PC-3 (cell line): ENCODE results near the gene ZFP3. TPM values are rescaled to one million over a fixed set of nuclear protein-coding genes. Genes with fewer than 3 reads are reported as not detected.

Experiments used
- ATAC-seq: fragments of 200-7000 bp; cut with Tn5 transposase; 2 replicates; pipeline ENCODE4 v1.9.1; 2020; ENCODE audit warnings: mild to moderate bottlenecking, moderate library complexity
- BruUV-seq: library from RNA; stranded (reverse); fragments of 400-500 nt; replicated peaks from 2 replicates; lab custom pipeline; 2021; lab: Mats Ljungman, UMichigan
- CTCF ChIA-PET: fragments of 300-600 bp; sonication (Branson Sonifier 250); formaldehyde crosslinking; loops from one replicate; lab custom pipeline; 2022; ENCODE audit warnings: antibody characterized with exemption; lab: Charles Lee
- POLR2A ChIA-PET: fragments of 300-600 bp; sonication (Branson Sonifier 250); formaldehyde crosslinking; loops from one replicate; lab custom pipeline; 2022; ENCODE audit warnings: antibody characterized with exemption; ENCODE audit not compliant: unreplicated experiment; lab: Charles Lee
- DNase-seq: peaks from one replicate; pipeline ENCODE4 v3.0.0-alpha.2; 2015
- H2AFZ ChIP-seq: fragments of 300-600 bp; sonication (generic); 2 replicates; pipeline ENCODE4 v1.6.0; 2016; ENCODE audit warnings: antibody characterized with exemption, low read length
- H3F3A ChIP-seq: fragments of 300-600 bp; sonication (generic); one replicate; pipeline ENCODE4 v1.6.0; 2017; ENCODE audit warnings: antibody characterized with exemption, low read length, control low read depth, mild to moderate bottlenecking; ENCODE audit not compliant: unreplicated experiment
- H3K27ac ChIP-seq: fragments of 300-600 bp; sonication (generic); 2 replicates; pipeline ENCODE4 v1.5.1; 2016; ENCODE audit warnings: mild to moderate bottlenecking, low read length
- H3K27me3 ChIP-seq: fragments of 300-600 bp; sonication (generic); 2 replicates; pipeline ENCODE4 v1.6.1; 2016; ENCODE audit warnings: low read length, mixed read lengths
- H3K36me3 ChIP-seq: fragments of 300-600 bp; sonication (generic); 2 replicates; pipeline ENCODE4 v1.6.1; 2016; ENCODE audit warnings: low read depth, mixed run types, low read length, mixed read lengths
- H3K4me1 ChIP-seq: fragments of 300-600 bp; sonication (generic); 2 replicates; pipeline ENCODE4 v1.5.1; 2016; ENCODE audit warnings: low read length; ENCODE audit not compliant: insufficient read depth
- H3K4me2 ChIP-seq: fragments of 300-600 bp; sonication (generic); 2 replicates; pipeline ENCODE4 v1.6.0; 2016; ENCODE audit warnings: low read length
- H3K4me3 ChIP-seq: fragments of 300-600 bp; sonication (generic); 2 replicates; pipeline ENCODE4 v1.5.1; 2016; ENCODE audit warnings: mild to moderate bottlenecking, low read length, mixed read lengths
- H3K79me2 ChIP-seq: fragments of 300-600 bp; sonication (generic); 2 replicates; pipeline ENCODE4 v1.6.1; 2017; ENCODE audit warnings: low read length, mixed read lengths
- H3K9ac ChIP-seq: fragments of 300-600 bp; sonication (generic); 2 replicates; pipeline ENCODE4 v1.6.0; 2016; ENCODE audit warnings: mild to moderate bottlenecking, low read length
- H3K9me2 ChIP-seq: fragments of 300-600 bp; sonication (generic); replicated peaks from 2 replicates; pipeline ENCODE4 v1.6.1; 2016; ENCODE audit warnings: mixed run types, low read length, mixed read lengths
- H3K9me3 ChIP-seq: fragments of 300-600 bp; sonication (generic); 2 replicates; pipeline ENCODE4 v1.6.1; 2016; ENCODE audit warnings: low read length, mixed read lengths
- H4K20me1 ChIP-seq: fragments of 300-600 bp; sonication (generic); 2 replicates; pipeline ENCODE4 v1.6.1; 2016; ENCODE audit warnings: low read length, mixed read lengths
- CTCF ChIP-seq: fragments of 300-600 bp; sonication (generic); conservative IDR thresholded peaks from 2 replicates; pipeline ENCODE4 v1.5.1; 2017; ENCODE audit warnings: antibody characterized with exemption, low read depth, mild to moderate bottlenecking, low read length
- EZH2 ChIP-seq: fragments of 300-600 bp; sonication (generic); IDR thresholded peaks from one replicate; pipeline ENCODE4 v1.6.1; 2017; ENCODE audit warnings: antibody characterized with exemption, mild to moderate bottlenecking, low read length; ENCODE audit not compliant: unreplicated experiment
- EZH2phosphoT487 ChIP-seq: fragments of 300-600 bp; sonication (generic); IDR thresholded peaks from 2 replicates; pipeline ENCODE4 v1.6.1; 2018; ENCODE audit warnings: mild to moderate bottlenecking, antibody characterized with exemption, low read length, borderline replicate concordance
- intact Hi-C: fragments of 100-400 bp; cut with micrococcal nuclease; formaldehyde crosslinking; loops from 2 replicates; pipeline ENCODE4 v1.9.0; 2023
- total RNA-seq: library from RNA; depleted of rRNA; stranded (reverse); fragments of >200 nt; gene quantifications from 2 replicates; pipeline ENCODE4 v1.2.3, GENCODE V29; 2014

The ZFP3 gene
- total RNA-seq, 1 experiment from 2014 or later = 0.84 TPM

DNA sequence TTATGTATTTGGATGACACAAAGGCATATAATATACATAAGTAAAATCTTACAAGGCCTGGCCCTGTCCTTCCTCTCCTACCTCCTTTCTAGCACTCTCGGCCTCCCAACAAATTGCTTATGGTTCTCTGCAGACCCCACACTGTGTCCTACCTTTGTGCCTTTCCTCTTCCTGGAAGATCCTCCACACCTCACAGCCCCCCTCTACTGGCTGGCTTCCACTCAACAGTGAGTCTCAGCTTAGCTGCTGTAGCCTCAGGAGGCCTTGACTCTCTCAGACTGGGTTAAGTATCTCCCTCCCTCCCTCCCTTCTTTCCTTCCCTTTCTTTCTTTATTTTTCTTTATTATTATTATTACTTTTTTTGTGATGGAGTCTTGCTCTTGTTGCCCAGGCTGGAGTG lies 34.7 kb upstream of the ZFP3 start:
- H3K9me2 ChIP-seq = no peaks in the 10 kb centered on the region
- TF ChIP-seq CTCF = no peak
- no peak for TF ChIP-seq EZH2phosphoT487
- no peak for TF ChIP-seq EZH2
- H2AFZ ChIP-seq = no peak overlapping the region
- ChIA-PET CTCF (no interaction called here), POLR2A (no interaction called here)
- intact Hi-C loops = no loop called here
- BruUV-seq = no TSS peak
- no peaks in the 10 kb centered on the region for H3K9me3 ChIP-seq
- H3K27ac ChIP-seq = no peak overlapping the region
- H3K79me2 ChIP-seq = no peaks in the 10 kb centered on the region
- H3K4me3 ChIP-seq = no peak overlapping the region
- no peaks in the 10 kb centered on the region for H3K27me3 ChIP-seq
- no peaks in the 10 kb centered on the region for H3F3A ChIP-seq
- ATAC-seq = no peak
- no peak for DNase-seq
- no peaks in the 10 kb centered on the region for H4K20me1 ChIP-seq
- H3K36me3 ChIP-seq = no peaks in the 10 kb centered on the region
- H3K4me1 ChIP-seq = no peaks in the 10 kb centered on the region
- H3K4me2 ChIP-seq = no peak overlapping the region
- no peak overlapping the region for H3K9ac ChIP-seq

- ATAC-seq (no peak), DNase-seq (peak; percentile 9)
- Histone ChIP-seq H3K9me2 (no peaks in the 10 kb centered on the region), H3K79me2 (no peaks in the 10 kb centered on the region), H3F3A (no peaks in the 10 kb centered on the region), H3K27ac (no peak overlapping the region), H4K20me1 (no peaks in the 10 kb centered on the region), H3K4me1 (no peaks in the 10 kb centered on the region), H3K27me3 (no peaks in the 10 kb centered on the region), H3K4me2 (no peak overlapping the region), H2AFZ (no peak overlapping the region), H3K9ac (no peak overlapping the region), H3K4me3 (no peak overlapping the region), H3K36me3 (no peaks in the 10 kb centered on the region), H3K9me3 (no peaks in the 10 kb centered on the region)
- intact Hi-C loops = no loop called here
- ChIA-PET CTCF (no interaction called here), POLR2A (no interaction called here)
- no TSS peak for BruUV-seq
- no peak for TF ChIP-seq EZH2
- TF ChIP-seq EZH2phosphoT487 = no peak
- no peak for TF ChIP-seq CTCF
Observed at GRCh38 chr17:5044630-5045029, 33.6 kb upstream of the ZFP3 start.

GRCh38 chr17:5045496-5045895 lies 32.8 kb upstream of the ZFP3 start:
- intact Hi-C loops = no loop called here
- Histone ChIP-seq H3K9ac (no peak overlapping the region), H3F3A (no peaks in the 10 kb centered on the region), H3K4me1 (no peaks in the 10 kb centered on the region), H3K79me2 (no peaks in the 10 kb centered on the region), H3K4me2 (no peak overlapping the region), H3K27ac (no peak overlapping the region), H3K36me3 (no peaks in the 10 kb centered on the region), H3K4me3 (no peak overlapping the region), H3K9me2 (no peaks in the 10 kb centered on the region), H3K27me3 (no peaks in the 10 kb centered on the region), H3K9me3 (no peaks in the 10 kb centered on the region), H4K20me1 (no peaks in the 10 kb centered on the region), H2AFZ (no peak overlapping the region)
- ChIA-PET POLR2A (interaction anchor here (0.6 kb wide), 1 partner anchor 17 kb away, joined by 22 read pairs; no protein-coding TSS in a partner anchor), CTCF (no interaction called here)
- TF ChIP-seq EZH2 (no peak), CTCF (no peak), EZH2phosphoT487 (no peak)
- BruUV-seq = no TSS peak
- DNase-seq (no peak), ATAC-seq (no peak)
